Activated CD4-positive, CD25-positive, alpha-beta regulatory T cell treated with anti-CD3 and anti-CD28 coated beads, Interleukin-2, amount 50 U/mL, for 72 hours (primary cell): Measurements from ENCODE around the gene ICE1.
"Not testable (repeated sequence)": the region's sequence is repeated elsewhere in the genome, so short reads cannot be mapped to it uniquely, and the experiment has no call there.

ENCODE experiments used
- DNase-seq: peaks from one replicate; pipeline ENCODE4 v3.0.0; 2021

ICE1 gene

GRCh38 chr5:5405441-5405840 is 17.0 kb upstream of the ICE1 start:
- DNase-seq, result no peak

DNA sequence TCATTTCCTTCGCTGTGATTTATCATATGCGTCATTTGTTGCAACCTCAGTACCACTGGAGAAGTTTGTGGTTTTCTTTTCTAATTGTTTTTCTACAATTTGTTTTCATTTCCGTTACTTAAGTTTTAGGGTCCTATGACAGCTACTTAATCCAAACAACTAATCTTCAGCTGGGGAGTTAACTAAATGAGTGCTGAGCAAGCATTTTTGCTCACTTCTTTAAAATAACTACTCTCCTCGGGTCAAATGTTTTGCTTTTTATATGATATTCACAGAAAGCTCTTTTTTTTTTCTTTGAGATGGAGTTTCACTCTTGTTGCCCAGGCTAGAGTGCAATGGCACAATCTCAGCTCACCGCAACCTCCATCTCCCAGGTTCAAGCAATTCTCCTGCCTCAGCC is 14.6 kb upstream of the ICE1 start:
- no peak for DNase-seq

- DNase-seq, result no peak
Measured at GRCh38 chr5:5409151-5409810, 13.2 kb upstream of the ICE1 start.

DNA sequence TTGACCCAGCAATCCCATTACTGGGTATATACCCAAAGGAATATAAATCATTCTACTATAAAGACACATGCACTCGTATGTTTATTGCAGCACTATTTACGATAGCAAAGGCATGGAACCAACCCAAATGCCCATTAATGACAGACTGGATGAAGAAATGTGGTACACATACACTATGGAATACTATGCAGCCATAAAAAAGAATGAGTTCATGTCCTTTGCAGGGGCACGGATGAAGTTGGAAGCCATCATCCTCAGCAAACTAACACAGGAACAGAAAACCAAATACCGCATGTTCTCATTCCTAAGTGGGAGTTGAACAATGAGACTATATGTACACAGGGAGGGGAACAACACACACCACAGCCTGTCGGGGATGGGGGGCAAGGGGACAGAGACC is 8.6 kb upstream of the ICE1 start:
- DNase-seq, result not testable (repeated sequence)

- no peak for DNase-seq
Measured at GRCh38 chr5:5414999-5415398, 7.5 kb upstream of the ICE1 start.

DNA sequence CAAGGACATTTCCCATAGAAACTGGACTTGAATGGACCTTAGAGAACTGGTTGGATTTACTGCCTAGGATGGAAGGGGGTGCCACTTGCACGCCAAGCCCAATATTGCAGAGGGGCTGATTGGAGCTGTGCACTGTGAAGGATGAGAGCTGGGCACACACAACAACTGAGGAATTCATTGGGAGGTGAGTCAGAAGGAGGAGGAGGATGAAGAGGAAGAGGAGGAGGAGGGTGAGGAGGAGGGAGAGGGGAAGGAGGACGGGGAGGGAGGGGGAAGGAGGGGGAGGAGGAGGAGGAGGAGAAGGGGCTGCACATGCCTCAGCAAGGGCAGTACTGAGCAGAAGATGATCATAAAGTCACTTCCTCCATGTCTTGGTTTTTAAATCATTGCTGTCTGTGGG is 5.7 kb upstream of the ICE1 start:
- no peak for DNase-seq

DNA sequence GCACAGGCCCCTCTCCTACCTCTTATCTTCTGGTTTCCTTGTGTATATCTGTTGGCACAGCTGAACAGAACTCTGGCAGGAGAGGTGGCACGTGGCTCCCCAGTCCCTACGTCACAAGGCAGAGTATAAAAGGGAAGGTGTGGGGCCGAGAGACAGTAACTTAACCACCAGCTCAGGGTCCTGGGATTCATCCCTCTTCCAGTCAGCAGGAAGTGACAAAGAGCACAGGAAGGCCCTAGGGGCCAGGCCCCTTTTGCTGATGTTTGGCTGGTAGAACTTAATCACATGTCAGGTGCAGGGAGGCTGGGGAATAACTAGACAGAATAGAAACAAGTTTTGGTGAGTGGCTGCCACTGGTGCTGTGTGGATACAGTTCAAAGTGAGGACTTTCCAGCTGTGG is 4.5 kb upstream of the ICE1 start:
- DNase-seq, result no peak

GRCh38 chr5:5418764-5419163 is 3.7 kb upstream of the ICE1 start:
- DNase-seq, result no peak

- DNase-seq, result no peak
Measured at GRCh38 chr5:5419291-5420210, 2.9 kb upstream of the ICE1 start.

DNA sequence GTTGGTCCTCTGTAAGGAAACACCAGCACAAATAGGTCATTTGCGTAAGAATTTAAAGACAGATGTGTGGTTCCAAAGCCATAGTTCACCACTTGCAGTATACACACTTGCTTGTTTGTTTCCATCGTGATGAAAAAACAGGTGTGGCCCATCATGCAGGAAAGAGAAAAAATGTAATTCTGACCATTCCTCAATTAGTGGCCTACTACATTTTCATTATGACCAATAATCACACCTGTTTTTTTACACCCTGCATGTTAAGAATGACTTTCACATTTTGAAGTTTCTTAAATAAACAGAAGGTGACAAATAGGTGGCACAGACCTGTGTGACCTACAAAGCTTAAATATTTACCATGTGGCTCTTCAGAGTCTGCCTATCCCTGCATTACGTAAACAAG is 2.2 kb upstream of the ICE1 start:
- no peak for DNase-seq

DNA sequence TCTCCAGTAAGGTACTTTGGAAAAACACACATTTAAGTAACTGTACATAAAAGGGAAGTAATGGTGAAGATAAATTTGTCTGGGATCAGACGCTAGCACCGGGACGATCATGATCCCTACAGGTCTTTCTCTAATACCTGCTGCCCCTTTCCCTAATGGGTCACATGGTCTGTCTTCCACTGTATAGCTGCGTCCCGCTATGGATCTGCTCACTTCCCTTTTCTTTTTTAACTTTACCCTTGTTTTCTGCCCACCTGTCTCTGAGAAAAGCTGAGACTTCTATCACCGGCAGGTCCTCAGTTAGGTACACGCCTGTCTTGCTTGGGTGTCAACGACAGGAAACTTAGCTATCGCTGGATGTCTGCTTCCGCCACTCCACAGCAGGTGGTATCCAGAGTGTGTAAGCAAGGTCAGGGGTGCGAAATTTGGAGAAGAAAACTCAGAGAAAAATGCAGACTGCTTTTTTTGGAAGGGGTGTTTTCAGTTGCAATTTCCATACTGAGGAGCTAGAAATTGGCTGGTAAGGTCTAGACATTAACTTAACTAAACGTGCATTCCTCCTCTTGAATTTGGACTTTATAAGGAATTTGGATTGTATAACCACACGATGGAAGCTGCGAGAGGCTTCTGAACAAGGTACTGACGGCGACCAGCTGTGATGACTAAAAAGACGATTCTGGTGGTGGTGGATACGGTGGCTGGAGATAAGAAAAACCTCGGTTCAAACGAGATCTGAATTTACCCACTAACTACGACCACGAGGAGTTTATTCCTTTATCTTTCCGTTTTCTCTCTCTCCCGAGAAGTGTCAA is 1.1 kb upstream of the ICE1 start:
- DNase-seq, result no peak

DNA sequence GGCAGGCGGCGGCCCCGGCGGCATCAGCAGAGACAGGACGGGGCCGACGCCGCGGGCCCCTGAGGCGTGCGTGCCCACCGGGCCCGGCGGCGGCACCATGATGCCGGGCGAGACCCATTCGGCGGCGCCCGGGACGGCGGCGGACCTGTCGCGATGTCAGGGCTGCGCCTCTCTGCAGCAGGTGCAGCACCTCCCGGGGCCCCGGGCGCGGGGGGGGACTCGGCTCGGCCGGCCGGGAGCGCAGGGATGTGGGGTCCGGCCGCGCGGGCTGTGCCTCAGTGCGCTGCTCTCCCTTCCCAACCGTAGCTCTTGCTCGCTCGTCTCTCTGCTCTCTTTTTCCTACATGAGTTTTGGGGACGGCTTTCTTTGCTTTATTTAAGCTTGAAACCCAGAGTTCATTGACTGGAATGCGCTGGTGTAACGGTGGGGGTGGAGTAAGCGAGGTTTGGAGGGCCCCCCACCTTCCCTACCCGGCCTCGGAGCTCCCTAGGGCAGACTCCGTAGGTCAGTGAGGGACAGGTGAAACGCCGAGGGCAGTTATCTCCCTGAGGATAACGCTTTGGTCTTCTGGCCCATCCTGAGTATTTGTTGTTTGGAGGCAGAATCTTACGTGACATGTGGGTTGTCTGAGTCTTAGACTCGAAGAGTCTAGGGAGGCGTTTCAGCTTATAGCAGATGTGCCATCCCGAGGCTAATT is 490 bp downstream of the ICE1 start:
- DNase-seq, result no peak

DNA sequence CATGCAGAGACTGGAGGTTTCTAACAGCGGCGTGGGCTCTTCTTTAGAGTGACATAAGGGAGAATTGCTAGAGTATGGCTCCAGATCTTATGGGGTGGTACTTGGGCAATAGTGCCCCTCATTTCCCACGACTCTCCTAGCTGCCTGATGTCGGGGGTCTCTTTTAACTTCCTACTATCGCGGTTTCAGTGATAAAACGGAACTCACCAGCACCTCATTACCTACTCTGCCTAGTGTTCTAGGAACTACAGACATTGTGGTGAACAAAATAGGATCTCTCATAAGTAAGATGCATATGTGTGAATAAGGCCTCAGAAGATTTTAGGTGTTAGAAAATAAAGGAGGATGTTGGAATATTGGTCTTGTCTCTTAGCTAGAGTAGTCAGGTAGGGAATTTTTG is 1.1 kb downstream of the ICE1 start:
- DNase-seq, result no peak

DNA sequence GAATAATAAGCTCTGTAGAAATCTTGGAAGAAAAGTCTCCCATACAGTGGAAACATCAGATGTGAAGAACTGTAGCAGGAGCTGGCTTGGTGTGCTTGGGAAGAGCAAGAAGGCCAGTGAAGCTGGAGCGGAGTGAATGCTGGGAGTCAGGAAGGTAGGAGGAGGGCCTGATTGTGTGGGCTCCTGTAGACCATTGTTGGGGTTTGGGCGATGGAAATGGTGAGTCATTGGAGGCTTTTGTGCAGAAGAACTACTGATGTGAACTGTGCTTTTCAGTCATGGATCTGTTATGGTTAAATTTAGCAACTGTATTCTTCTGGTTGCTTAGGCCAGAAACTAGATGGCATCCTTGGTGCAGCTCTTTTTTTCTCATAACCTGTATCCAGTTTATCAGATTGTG is 2.3 kb downstream of the ICE1 start:
- DNase-seq, result no peak

DNA sequence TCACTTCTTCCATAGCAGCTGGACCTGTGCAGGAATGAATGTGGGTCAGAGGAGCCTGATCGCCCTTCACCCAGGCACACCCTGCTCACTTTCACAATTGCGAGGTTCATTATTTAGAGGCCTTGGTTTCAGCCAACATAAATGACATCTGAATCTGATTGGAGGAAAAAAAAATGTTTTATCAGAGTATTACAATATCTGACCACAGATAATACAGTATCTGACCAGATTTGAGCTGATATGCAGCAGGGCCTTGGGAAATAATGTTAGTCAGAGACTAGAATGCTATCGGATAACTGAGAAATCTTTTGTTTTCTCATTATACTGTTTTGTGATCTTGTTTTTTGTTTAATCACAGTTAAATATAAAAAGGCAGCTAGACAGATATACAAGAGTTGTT is 7.7 kb downstream of the ICE1 start:
- DNase-seq, result no peak

DNA sequence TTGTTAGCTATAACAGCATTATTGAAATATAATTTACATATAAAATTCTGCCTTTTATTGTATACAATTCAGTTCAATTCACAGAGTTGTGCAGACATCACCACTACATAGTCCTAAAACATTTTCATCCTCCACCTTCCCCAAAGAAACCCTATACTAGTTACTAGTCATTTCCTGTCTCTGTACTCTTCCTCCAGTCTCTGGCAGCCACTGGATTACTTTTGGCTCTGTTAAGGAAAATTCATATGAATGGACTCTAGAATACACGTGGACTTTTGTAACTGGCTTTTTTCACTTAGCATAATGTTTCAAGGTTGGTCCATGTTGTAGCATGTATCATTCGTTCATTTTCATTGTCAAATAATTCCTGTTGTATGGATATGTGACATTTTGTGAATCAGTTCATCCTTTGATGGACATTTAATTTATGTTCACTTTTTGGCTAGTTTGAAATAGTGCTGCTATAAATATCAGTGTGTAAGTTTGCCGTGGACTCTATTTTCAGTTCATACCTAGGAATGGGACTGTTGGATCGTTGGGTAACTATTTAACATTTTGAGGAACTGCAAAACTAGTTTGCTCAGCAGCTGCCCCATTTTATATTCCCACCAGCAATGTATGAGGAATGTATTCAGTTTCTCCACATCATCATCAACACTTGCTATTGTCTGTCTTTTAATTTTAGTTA is 9.7 kb downstream of the ICE1 start:
- DNase-seq, result no peak

DNA sequence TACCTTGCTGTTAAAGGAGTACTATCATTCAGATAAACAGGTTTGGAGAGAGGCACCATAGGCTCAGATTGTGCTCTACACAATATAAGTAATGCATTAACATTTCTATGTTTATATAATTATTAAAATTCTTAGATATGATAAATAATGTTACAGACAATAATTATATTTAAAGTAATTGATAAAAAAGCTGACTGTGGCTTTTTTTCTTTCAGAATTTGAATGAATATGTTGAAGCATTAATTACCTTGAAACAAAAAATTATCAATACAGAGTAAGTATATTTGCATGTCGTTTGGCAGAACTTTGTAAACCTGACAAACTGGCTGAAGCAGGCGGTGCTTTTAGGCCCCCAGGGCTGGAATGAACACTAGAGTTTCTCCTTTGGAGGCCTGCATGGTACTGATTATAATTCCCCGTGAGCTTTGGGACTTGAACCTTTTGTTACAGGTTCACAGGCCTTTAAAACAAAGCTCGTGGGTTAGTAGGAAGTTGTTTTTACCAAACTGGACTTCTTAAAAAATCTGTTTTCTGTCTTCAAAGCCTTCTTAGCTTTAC is 13.8 kb downstream of the ICE1 start:
- DNase-seq, result no peak

GRCh38 chr5:5437227-5438172 is 15.0 kb downstream of the ICE1 start:
- DNase-seq, result no peak

- no peak for DNase-seq
Measured at GRCh38 chr5:5451863-5452262, 29.4 kb downstream of the ICE1 start.

GRCh38 chr5:5453131-5453530 is 30.7 kb downstream of the ICE1 start:
- DNase-seq, result no peak

GRCh38 chr5:5454391-5454790 is 31.9 kb downstream of the ICE1 start:
- no peak for DNase-seq
